ENCODE results near the gene CDH4.

DNA sequence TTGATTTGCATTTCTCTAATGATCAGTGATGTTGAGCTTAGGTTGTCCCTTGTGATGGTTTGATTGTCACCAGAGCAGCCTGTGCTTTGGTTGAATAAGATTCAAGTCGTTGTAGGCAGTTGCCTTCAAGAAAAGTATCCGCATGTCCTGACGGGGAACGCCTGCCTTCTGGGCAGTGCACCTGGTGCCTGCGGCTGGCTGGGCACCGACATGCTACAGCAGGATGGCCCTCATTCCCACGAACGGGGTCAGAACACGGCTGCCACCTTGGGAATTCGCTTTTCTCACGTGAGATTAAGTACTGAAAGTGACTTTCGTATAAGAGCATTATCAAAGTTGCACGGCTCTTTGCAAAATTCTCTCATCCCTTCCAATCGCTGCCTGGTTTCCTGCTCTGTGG is 78.4 kb downstream of the CDH4 start:
- TF ChIP-seq CTCF (conservative IDR thresholded peaks at IDR 0.05; ENCODE audit: low read length): no peak
- no peak for TF ChIP-seq EZH2phosphoT487 (IDR thresholded peaks at IDR 0.05; ENCODE audit: borderline replicate concordance, low read depth, low read length)

Measured in OCI-LY7 (cell line).